Lung microvascular endothelial cell (primary cell): ENCODE data around the gene VIPR1. TPM values are rescaled to one million over a fixed set of nuclear protein-coding genes. Genes with fewer than 3 reads are reported as not detected.
A peak's percentile ranks its signal among the peaks of the same experiment; 100 is the strongest.

Source experiments
- DNase-seq, 2 donors: peaks; one replicate each; pipeline versions ENCODE4 v3.0.0 to v3.0.0-alpha.2; 2010; ENCODE audit warnings: low read depth in 2 of 2
- total RNA-seq: library from RNA; depleted of rRNA; stranded (reverse); fragments of >200 nt; gene quantifications from 2 replicates; pipeline ENCODE4 v1.2.1, GENCODE V29; 2014

Gene VIPR1
- total RNA-seq, 1 donor from 2014 or later: under 0.01 TPM

- DNase-seq: no peak
Observed at GRCh38 chr3:42511201-42511600, 8.8 kb downstream of the VIPR1 start.

DNA sequence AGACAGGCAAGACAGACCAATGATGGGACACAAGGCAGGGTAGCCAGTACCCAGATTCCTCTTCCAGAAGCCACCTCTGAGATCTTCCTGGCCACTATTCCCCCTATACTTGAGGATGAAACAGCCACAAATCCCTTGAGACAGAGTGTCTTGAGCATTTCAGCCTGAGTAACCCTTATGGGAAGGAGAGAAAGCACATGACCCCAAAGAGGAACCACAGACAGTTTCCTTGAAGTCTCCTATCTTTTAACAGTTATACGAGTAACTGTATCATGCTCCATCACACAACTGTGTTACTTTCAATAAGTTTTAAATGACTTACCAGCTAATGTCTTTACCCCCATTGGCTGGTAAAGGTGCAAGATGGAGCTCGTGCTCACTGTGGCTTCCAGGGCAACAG, 9.3 kb downstream of the VIPR1 start:
- DNase-seq: no peak

- DNase-seq: no peak
Observed at GRCh38 chr3:42513121-42513520, 10.7 kb downstream of the VIPR1 start.

DNA sequence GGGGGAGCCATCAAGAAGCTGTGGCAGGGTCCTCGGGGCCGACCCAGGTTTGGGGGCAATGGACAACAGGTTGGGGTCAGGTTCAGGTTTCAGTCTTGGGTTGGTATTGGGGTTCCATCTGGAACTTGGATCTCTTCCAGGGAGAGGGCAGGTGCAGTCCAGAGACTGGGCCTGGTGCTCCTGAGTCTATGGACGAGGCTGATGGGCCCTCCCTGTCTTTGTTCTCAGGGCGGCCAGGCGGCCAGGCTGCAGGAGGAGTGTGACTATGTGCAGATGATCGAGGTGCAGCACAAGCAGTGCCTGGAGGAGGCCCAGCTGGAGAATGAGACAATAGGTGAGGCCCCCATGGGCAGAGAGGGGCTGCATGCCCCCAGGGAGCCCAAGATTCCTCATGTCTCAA, 11.1 kb downstream of the VIPR1 start:
- no peak for DNase-seq

GRCh38 chr3:42514876-42515275, 12.4 kb downstream of the VIPR1 start:
- no peak for DNase-seq

GRCh38 chr3:42515391-42515916, 13.0 kb downstream of the VIPR1 start:
- DNase-seq: no peak

DNA sequence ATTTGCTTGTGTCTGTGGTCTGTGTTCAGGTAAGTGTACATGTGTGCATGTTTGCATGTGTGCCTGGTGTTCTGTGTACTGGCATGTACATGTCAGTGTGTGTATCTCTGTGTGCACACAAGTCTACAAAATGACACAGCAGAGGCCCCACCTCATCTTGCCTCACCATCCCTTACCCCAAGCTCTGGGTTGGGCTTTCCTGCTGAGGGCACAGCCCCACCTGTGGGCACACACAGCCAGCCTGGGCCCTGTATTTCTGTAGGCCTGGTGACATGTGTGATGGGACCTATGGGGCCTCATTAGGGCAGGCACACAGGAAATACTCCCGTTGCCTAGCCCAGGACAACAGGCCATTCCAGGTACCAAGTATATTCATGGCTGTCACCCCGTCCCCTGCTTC, 13.5 kb downstream of the VIPR1 start:
- no peak for DNase-seq

GRCh38 chr3:42516443-42516842, 14.0 kb downstream of the VIPR1 start:
- DNase-seq: no peak

GRCh38 chr3:42517117-42517516, 14.7 kb downstream of the VIPR1 start:
- DNase-seq: no peak

GRCh38 chr3:42518800-42519567, 16.5 kb downstream of the VIPR1 start:
- no peak for DNase-seq

DNA sequence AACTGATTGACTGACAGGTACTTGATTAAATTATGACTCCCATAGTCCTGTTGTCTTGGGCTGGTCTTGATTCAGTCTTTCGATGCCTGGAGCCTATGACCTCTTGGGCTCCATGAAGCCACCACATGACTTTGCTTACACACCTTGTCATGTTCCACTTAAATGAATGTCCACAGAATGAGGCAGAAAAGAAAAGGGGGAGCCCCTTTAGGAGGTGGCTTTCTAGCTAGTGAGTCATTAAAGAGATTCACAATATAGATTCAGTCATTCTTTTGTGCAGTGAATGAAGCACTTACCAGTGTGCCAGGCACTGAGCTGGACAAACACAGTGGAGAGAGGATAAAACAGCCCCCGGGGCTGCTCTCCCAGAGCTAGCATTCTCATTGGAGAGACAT, 17.1 kb downstream of the VIPR1 start:
- no peak for DNase-seq

DNA sequence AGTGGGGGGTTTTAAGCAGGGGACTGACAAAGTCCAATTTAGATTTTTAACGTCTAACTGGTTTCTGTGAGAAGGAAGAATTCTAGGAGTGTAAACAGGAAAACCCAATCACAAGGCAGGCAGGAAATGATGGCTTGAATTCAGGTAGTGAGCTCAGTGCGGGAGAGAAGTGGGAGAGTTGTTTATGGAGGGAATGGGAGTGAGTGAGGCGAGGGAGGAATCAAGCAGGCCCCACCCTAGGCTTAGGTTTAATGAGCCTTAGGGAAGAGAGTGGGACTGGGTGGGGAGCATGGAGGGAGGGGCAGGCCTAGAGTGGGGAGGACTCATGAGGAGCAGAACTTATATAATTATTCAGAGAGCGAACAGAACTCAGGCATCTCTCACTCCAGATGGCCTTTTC, 17.9 kb downstream of the VIPR1 start:
- DNase-seq: peak; percentile 45 to 51

DNA sequence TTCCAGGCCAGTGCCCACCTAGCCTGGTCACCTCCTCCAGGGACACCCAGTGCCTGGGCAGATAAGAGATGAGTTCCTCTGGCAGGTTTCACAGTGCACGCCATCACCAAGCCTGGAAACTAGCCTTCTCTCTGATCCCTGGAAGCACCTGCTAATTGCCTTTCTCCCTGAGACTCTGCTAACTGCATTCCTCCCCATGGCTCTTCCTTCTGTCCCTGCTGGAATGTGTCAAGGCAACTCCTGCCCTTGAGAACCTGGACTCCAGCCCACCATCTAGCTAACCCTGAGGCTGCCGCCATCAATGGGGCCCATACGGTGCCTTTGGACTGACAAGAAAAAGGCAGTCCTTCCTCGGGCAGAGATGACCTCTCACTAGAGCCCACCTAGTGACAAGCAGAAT, 18.5 kb downstream of the VIPR1 start:
- DNase-seq: no peak

DNA sequence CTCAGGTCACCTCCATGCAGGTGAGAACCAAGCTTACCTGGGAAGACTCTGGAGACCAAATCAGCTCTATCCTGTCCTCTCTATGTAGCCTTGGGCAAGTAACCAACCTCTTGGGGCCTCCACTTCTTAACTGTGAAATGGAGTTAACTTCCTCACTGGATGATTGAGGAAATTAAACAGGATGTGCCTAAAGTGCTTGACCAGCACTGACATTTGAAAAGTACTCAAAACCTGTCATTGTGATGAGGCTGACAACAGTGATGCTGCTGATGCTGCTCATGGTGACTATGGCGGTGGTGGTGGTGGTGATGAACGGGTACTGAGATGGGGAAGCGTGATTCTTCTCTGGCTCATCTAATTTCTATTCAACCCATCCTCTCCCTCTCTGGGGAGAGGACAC, 22.3 kb downstream of the VIPR1 start:
- no peak for DNase-seq

GRCh38 chr3:42525212-42525611, 22.8 kb downstream of the VIPR1 start:
- DNase-seq: no peak

DNA sequence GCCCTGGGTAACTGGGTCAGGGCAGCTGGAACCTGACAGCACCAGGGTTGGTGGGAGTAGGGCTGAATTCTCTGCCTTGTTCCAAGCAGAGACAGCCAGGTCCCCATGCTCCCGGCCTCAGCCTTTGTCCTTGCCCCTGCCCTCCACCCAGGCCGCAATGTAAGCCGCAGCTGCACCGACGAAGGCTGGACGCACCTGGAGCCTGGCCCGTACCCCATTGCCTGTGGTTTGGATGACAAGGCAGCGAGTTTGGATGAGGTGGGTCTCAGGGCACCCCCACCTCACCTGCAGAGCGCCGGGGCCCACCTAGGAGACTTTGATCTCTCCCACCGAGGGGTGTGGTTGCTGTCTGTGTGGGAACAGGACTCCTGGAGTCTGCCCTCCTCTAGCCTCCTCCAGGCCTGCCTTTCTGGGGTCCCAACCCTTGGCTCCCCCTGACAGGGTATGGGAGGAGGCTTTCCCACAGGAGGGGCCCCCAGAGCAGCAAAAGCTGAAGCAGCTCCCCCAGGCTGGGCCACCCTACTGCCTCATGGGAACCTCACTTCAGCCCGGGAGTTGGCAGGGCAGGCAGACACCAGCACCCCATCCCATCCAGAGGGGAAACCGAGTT, 23.4 kb downstream of the VIPR1 start:
- no peak for DNase-seq

DNA sequence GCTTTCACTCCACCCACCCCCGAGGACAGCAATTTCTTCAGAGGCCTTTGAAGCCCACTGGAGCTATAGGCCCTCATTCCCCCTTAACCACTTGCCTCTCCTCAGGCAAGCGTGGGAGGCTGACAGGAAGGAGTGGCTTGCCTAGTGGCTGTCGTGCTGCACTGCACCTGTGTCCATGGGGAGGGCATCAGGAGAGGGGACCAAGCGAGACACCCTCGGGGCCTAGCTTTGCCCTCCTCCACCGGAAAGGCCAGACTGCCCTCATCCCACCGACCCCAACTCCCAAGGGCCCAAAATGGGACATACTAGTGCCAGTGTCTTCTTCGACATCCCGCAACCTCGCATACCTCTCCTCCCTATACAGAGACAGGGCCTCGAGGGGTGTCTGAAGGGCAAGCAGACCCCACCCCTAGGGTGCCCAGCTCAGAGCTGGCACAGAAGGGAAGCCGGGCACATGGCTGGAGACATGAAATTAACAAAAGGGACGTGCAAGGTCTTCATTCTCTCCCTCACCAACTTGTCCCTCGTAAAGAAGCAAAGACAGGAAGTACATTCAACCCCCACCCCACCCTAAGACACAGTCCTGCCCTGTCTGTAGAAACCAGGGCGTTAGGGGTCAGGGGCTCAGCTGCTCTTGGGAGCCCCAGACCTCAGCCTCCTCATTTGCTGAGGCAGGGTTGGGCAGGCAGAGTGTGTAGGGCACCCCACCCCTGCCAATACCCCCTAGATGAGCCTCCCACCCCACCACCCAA, 24.3 kb downstream of the VIPR1 start:
- no peak for DNase-seq

- no peak for DNase-seq
Observed at GRCh38 chr3:42527368-42527917, 25.0 kb downstream of the VIPR1 start.

DNA sequence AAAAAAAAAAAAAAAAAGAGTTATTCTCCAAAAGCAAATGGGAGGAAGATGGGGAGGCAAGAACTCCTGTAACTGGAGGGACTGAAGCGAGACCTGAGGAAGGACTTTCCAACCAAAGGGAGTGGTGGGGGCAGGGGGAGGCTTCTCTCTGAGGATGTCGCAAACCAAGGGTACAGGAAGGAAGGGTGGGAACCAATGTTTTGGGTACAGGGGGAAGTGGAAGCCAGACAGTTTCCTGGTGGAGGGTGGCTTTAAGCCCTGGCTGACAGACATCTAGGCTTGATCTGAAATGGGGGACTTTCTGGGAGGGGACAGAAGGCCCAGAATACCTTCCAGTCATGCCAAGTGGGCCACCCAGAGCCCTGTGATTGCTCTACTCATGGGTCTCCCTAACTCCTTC, 27.0 kb downstream of the VIPR1 start:
- no peak for DNase-seq

- DNase-seq: no peak
Observed at GRCh38 chr3:42530073-42530472, 27.6 kb downstream of the VIPR1 start.

DNA sequence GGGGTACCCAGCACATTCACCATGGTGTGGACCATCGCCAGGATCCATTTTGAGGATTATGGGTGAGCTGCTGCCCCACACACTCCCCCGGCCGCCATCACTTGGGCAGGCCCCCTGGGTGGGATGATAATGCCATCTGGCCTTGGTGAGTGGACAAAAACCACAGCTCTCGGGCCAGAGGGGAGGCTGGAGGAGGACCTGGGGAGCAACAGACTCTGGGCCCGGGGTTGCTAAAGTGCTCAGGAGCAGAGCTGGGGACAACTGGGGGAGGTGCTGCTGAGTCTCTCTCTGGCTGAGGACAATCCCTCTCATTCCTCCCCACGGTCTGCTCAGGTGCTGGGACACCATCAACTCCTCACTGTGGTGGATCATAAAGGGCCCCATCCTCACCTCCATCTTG, 29.0 kb downstream of the VIPR1 start:
- DNase-seq: no peak

GRCh38 chr3:42532229-42532628, 29.8 kb downstream of the VIPR1 start:
- no peak for DNase-seq
